GM15510 (cell line): ENCODE results near the gene ZNF521.

Source experiments
- POLR2A ChIP-seq: IDR thresholded peaks from 3 replicates; pipeline ENCODE4 v1.6.1; 2011; ENCODE audit warnings: borderline replicate concordance; ENCODE audit not compliant: insufficient read length; ENCODE audit errors: extremely low read depth

ZNF521 gene

DNA sequence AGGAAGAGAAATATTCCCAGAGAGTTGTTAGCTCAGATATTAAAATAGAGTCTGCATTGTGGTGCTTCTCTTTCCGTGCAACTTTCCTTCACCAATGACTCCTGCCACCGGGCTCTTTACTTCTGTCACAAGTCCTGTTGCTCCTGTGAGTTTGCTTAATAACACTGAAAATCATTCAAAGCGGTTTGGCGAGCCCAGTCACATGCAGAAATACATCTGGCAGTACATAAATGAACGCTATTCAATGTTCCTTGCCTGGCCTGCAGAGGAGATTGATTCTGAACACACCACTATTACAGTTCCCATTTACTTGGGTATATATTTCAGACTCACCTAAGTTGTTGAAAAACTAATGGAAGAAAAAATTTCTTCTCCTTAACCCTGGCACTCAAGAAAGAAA, 276.6 kb downstream of the ZNF521 start:
- TF ChIP-seq POLR2A: no peak

- no peak for TF ChIP-seq POLR2A
Measured at GRCh38 chr18:25074925-25075324, 277.0 kb downstream of the ZNF521 start.

DNA sequence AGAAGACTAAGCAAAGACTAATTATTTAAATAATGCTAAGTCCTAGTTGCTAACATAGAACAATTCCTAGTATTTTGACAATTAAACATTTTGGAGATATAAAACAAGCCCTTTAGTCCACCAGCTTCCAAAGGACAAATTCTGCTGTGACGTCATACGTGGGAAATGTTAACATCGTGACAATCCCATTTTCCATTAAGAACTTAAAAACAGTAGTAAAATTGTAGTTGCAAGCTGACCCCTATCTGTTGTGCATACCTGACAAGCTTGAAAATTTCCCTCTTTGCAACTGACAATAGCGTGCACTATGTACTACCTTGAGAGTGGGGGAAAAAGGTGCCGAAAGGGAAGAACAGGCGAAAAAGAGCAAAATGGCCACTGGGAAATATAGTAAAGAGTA, 279.8 kb downstream of the ZNF521 start:
- no peak for TF ChIP-seq POLR2A

- TF ChIP-seq POLR2A: no peak
Measured at GRCh38 chr18:25067275-25068025, 284.5 kb downstream of the ZNF521 start.

DNA sequence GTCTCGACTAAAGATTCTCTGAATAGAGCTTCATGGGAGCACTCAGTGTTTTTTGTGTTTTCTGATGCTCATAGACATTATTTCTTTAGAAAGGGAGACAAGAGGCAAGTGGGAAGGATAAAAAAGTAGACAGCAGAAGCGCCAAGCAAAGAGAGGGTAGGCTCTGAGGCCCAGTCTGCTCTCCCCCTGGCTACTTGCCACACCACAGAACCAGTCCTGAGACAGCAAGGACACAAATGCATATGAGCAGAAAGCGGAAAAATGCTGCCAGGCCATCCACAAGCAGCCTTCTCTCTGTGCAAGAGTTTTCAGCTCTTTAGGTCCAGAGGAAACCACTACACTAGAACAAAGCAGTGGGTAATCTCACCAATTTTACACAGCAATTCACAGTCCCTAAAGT, 285.4 kb downstream of the ZNF521 start:
- TF ChIP-seq POLR2A: no peak

DNA sequence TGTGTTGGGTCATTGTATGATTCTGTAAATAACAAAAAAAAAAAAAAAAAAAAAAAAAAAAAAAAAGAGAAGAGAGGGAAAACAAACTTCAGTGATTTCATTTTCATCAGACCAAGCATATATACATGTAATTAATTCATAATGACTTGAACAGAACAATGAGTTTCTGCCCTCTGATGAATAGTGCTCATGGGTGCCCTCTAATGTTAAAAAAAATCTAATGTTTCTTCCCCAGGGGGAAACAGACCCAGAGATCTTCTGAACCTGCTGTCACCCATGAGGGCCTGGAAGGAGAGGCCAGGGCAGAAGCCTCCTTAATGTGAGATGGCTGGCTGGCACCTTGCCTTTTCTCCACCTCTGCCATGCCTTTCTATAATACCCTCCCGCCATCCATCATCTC, 289.2 kb downstream of the ZNF521 start:
- no peak for TF ChIP-seq POLR2A

DNA sequence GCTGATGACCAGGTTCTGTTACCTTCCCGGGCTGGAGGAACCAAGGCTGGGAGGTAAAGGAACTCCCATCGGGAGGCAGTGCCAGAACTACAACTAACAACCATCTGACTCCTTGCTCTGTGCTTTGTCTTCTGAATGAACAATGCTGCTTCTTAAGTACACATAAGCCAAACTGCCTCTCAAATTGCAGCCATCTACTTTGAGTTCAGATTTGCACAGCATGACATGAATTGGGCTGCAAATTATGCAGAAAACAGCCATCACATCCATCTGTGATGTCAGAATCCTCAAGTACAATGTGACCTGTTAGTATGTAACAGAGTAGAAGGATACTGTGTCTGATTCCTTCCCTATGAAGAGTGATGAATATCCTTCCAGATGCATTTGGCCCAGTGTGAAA, 290.6 kb downstream of the ZNF521 start:
- no peak for TF ChIP-seq POLR2A

GRCh38 chr18:25058521-25058920, 293.4 kb downstream of the ZNF521 start:
- TF ChIP-seq POLR2A: no peak

GRCh38 chr18:25057491-25058050, 294.4 kb downstream of the ZNF521 start:
- no peak for TF ChIP-seq POLR2A

DNA sequence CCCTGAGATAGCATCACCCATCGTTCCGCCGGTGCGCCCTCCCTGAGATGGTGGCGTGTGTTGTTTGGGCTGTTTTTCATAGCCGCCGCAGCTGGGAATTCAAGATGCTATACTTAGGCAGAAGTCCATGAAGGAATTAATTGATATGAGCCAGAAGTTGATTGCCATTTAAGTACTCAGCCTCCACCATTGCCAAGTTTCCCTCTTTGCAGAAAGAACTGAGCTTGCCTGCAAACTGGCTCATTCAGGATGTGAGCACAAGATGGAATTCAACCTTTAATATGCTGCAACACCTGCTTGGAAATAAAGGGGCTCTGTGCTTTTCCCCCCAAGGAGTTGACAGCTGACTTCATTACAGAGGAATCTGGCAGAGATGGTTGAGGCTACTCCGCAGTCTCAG, 295.5 kb downstream of the ZNF521 start:
- TF ChIP-seq POLR2A: no peak

DNA sequence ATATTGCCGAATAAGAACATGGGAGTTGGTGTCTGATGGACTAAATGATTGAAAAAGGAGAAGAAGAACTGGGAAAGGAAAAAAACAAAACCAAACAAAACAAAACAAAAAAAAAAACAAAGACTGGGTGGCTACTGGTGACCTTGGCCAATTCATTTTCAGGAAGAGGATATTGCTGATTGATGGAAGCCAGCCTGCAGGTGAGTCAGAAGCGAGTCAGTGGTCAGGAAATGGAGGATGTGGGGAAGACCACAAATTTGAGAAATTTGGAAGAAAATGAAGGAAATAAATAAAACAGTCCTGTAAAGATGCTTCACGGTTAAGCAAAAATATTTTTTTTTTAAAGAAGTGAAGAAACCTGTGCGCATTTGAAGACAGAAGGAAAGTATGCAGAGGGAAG, 296.9 kb downstream of the ZNF521 start:
- TF ChIP-seq POLR2A: no peak

DNA sequence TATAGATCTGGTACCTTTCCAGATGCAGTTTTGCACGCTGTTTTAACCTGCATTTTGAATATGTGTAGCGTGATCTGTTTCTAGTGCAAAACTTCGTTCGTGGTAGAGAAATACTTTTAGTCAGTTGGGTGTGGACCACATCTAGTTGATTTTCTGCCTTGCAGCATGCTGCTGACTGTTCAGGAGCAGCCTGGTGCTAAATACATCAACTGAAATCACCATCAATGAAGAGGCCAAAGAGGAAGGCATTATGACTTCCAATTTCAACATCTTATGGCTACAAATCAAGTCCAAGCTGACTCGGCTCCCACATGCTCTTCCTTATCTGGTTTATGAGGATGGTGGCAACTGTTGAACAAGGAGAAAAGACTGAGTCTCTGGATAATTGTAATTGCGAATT, 298.5 kb downstream of the ZNF521 start:
- no peak for TF ChIP-seq POLR2A

GRCh38 chr18:25052511-25052921, 299.4 kb downstream of the ZNF521 start:
- TF ChIP-seq POLR2A: no peak

GRCh38 chr18:25050605-25051004, 301.4 kb downstream of the ZNF521 start:
- no peak for TF ChIP-seq POLR2A

DNA sequence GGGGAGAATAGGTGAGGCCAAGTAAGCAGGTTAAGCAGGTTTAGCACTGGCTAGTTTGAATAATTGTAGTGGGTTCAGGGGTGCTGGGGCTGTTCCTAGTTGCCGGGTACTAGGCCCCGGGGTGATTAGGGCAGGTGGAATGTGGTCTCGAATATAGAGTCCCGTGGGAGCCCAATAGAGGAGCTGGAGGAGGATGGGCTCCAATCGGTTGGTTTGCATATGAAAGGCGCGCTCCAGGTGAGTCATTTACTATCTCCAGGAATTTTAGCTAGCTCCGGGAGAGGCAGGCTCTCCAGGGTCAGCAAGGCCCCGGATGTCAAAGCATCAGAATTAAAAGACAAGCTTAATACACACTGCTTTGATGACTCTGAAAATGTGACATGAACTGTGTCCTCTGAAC, 304.0 kb downstream of the ZNF521 start:
- no peak for TF ChIP-seq POLR2A

- no peak for TF ChIP-seq POLR2A
Measured at GRCh38 chr18:25047421-25047820, 304.5 kb downstream of the ZNF521 start.
